Activated CD8-positive, alpha-beta memory T cell treated with anti-CD3 and anti-CD28 coated beads for 24 hours (primary cell): ENCODE results near the gene AADAT.
"Not testable (repeated sequence)": the region's sequence is repeated elsewhere in the genome, so short reads cannot be mapped to it uniquely, and the experiment has no call there.

Experiments used
- DNase-seq: peaks from one replicate; pipeline ENCODE4 v3.0.0-alpha.2; 2020

Gene AADAT

DNA sequence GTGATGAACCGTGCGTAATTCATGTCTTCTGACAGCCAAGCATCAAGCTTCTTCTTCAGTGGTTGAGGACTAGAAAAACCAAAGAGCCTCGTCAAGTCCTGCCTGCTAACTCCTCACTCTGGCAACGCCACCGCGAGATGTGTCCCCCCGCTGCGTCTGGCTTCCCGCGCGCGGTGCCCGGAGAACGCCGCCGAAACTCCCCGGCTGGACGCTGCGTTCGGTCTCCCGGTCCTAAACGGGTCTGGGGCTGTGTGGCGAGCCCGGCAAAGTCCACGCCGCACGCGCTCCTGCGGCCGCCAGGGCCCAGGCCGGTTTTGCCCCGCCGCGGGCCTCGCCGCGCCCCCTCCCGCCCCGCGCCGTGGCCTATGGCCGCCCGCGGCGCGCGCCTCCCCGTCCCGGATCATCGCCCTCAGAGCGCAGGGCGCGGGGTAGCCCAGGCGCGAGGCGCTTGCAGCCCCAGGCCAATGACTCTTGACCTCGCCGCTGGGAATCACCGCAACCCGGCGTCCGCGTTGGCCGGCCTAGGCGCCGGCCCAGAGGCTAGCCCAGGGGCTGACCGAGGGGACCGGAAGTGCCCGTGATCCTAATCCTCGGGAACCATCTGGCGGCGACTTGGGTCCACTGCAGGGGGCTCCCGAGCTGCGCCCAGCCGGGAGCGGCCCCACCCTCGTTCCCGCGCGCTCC lies at the start of gene AADAT:
Gene AADAT (minus strand): TSS at position 289 of the 684 bp plus-strand sequence. CDS start 266 bp downstream, at position 23.
- DNase-seq = no peak

- peak; percentile 83 for DNase-seq
These were observed 48.9 kb upstream of the AADAT start for GRCh38 chr4:170138580-170139194.

- no peak for DNase-seq
These were observed 48.2 kb upstream of the AADAT start for GRCh38 chr4:170137927-170138326.

GRCh38 chr4:170137466-170137865 lies 47.7 kb upstream of the AADAT start:
- no peak for DNase-seq

DNA sequence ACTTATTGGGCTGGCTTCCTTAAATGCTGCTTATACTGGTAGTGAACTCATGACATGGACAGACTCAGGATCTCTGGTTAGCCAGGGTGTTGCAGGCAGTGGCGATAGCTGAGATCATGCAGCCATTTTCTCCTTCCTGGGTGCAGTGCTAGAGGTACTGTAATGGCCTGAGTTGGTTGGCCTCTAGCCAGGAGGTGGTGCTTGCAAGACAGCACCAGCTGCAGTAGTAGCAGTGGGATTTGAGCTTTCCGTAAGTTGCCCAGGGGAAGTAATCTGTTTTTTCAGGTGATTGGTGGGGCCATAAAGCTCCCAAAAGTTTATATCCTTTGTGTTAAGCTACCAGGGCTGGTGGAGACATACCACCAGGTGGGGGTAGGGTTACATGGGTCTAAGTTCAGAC lies 45.1 kb upstream of the AADAT start:
- DNase-seq = no peak

DNA sequence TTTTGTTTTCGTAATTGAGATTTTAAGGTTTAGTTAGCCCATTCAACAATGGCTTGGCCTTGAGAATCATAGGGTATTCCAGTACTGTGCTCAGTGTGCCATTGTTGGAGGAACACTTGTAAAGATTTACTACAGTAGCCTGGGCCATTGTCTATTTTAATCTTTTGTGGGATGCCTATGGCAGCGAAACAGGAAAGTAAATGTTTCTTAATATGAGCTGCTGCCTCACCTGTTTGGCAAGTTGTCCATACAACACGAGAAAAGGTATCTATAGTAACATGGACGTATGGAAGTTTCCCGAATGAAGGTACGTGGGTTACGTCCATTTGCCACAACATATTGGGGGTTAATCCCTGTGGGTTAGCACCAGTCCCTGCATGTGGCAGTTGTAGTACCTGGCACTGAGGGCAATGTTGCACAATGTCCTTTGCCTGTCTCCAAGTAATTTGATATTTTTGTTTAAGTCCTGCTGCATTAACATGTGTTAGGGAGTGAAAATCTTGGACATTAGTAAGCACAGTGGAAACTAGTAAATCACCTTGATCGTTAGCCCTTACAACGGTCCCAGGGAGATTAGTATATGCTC lies 38.6 kb upstream of the AADAT start:
- DNase-seq = no peak

DNA sequence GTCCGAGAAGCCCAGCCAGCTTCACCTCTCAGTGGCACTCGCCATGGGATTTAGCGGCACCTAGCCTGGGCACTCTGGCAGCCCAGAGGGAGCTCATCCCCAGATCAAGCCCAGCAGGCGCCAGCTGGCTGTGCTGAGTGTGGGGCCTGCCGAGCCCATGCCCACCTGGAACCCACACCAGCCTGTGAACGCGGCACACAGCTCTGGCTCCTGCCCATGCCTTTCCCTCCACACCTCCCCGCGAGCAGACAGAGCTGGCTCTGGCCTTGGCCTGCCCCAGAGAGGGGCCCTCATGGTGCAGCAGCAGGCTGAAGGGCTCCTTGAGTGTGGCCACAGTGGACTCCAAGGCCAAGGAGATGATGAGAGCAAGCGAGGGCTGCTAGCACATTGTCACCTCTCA lies 38.0 kb upstream of the AADAT start:
- DNase-seq = no peak

- no peak for DNase-seq
These were observed 34.6 kb upstream of the AADAT start for GRCh38 chr4:170124406-170124805.

GRCh38 chr4:170122252-170122651 lies 32.5 kb upstream of the AADAT start:
- no peak for DNase-seq

DNA sequence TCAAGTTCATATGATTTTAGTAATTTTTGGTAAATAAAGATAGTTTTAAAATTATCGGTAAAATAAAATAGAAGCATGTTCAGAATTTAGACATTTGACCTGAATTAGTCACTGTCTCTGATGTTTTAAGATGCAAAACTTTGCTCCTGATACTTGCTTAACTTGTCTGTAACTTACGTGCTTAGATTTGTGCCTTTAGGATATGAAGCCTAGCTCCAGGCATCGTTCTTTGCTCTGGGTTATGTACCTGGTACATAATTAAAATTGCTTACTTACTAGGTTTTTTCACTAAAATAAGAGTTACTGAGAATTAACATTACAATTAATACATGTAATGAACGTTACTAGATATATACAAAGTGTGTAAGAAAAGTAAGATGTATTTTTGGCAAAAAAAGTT lies 24.9 kb upstream of the AADAT start:
- no peak for DNase-seq

DNA sequence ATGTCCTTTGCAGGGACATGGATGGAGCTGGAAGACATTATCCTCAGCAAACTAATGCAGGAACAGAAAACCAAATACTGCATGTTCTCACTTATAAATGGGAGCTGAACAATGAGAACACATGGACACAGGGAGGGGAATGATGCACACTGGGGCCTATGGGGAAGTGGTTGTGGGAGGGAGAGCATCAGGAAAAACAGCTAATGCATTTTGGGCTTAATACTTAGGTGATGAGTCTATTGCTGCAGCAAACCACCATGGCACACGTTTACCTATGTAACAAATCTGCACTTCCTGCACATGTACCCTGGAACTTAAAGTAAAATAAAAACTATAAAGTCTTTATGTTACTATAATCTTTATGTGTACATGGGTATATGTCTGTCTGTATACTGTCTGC lies 24.4 kb upstream of the AADAT start:
- DNase-seq = not testable (repeated sequence)

DNA sequence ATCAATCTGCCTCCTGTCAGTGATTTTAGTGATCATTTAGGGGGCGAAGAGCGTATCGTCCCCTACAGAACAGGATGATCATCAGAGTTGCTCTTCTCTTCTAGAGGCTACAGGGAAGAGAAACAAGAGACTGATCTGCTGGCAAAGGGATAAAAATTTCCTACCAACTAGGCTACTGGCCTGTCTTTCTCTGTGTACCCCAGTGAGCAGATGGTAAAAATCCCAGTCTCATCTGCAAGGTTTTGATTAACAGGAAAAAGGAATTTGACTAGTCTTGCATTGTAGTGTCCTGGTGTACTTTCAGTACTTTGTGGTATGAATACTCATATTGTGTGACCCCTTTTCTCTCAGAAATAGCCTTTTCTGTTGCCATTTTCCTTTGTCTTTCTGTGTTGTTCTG lies 21.8 kb upstream of the AADAT start:
- DNase-seq = no peak

DNA sequence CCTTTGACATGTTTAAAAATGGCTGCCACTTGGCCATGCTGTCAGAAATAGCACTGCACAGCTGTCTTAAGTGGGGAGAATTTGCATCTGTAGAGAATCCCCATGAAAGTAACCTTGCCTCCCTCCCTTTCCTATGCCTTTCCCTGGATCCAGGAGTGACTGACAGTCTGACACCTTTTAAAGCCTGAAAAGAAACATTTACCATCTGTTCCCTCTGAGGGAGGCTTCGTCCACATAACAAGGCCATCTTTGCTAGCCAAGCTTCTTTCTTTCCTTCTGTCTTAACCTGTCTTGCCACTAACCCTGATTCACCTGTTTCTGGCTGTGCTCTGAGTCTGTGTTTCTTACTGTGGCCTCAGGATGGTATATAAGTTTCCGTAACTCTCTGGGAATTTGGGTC lies 21.3 kb upstream of the AADAT start:
- DNase-seq = no peak

DNA sequence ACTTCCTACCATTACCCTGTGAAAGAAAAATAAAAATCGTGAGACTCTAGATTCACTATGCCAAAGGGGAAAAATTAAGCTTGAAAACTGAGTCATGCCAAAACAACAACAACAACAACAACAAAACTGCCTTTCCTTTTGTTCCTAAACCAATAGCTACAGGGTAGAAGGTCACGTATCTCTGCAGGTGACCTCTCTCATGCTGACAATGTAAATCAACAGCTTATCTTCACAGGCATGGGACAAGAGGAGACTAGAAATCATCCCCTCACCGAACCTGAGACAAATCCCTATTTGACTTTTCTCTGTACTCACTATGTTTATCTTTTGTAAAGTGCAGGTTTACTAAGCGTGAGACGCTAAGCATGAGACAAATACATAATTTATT lies 20.5 kb upstream of the AADAT start:
- DNase-seq = no peak

DNA sequence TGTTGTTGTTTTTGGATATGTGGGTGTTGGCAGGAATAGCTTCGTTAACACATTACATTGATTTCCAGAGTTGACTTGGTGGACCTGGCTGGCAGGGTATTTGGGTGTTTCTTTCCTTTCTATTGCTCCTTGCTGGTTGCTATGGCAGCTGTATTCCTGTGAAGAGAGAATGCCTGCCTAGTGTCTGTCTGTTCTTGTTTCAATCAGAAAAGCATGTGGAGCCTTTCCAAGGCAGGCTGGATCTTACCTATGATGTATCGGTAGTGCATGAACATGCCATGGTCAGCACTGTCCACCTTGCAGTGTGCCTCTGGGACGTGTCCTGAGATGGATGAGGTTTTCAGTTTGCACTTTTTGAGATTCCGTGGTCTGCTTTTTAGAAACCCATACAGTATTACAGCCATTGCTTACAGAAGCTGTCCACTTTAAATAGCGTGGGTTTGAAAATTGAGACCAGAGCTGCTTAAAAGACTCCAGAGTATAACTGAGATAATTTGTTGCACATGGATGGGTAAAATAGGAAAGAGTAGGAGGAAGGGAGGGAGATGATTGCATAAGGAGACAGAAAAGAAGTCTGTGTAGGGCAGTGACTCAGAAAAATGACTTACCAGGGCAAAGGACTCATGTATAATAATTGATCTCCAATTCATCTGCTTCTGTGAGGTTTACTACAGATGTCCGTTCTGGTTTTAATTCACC lies 20.0 kb upstream of the AADAT start:
- no peak for DNase-seq

DNA sequence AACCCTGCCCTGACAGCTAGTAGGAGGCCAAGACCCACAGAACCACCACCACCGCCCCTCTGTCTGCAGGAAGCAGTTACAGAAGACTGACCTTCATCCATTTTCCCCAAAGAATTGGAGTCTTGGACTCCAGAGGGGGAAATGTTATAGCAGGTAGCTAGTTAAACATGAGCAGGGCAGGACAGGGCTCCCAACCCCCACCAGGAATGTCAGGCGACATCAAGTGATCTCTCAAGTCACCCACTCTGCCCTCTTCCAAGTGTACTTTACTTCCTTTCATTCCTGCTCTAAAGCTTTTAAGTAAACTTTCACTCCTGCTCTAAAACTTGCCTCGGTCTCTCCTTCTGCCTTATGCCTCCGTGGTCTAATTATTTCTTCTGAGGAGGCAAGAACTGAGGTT lies 17.1 kb upstream of the AADAT start:
- no peak for DNase-seq

DNA sequence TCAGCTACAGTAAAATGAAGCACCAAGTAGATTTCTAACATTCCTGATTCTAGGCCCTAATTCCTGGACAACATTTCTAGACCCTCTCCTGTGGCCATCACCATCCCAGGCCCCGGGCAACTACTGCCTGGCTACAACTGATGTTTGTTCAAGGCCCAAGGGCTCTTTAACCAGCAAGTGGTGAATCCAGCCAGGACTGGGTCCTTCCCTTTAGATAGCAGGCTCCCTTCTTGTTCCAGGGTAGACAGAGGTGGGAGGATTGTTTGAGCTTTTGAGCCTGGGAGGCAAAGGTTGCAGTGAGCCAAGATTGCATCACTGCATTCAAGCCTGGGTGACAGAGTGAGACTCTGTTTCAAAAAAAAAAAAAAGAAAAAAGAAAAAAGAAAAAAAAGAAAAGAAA lies 12.7 kb upstream of the AADAT start:
- no peak for DNase-seq

DNA sequence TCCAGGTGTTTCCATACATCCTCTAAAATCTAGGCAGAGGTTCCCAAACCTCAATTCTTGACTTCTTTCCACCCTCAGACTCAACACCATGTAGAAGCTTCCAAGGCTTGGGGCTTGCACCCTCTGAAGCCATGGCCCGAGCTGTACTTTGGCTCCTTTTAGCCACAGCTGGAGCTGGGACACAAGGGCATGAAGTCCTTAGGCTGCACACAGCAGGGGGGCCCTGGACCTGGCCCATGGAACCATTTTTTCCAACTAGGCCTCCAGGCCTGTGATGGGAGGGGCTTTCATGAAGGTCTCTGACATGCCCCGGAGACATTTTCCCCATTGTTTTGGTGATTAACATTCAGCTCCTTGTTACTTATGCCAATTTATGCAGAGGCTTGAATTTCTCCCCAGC lies 8.4 kb upstream of the AADAT start:
- not testable (repeated sequence) for DNase-seq

GRCh38 chr4:170097681-170098080 lies 7.9 kb upstream of the AADAT start:
- no peak for DNase-seq

- DNase-seq = no peak
These were observed 4.3 kb upstream of the AADAT start for GRCh38 chr4:170093973-170094535.

GRCh38 chr4:170091069-170091696 lies 1.4 kb upstream of the AADAT start:
- DNase-seq = no peak

DNA sequence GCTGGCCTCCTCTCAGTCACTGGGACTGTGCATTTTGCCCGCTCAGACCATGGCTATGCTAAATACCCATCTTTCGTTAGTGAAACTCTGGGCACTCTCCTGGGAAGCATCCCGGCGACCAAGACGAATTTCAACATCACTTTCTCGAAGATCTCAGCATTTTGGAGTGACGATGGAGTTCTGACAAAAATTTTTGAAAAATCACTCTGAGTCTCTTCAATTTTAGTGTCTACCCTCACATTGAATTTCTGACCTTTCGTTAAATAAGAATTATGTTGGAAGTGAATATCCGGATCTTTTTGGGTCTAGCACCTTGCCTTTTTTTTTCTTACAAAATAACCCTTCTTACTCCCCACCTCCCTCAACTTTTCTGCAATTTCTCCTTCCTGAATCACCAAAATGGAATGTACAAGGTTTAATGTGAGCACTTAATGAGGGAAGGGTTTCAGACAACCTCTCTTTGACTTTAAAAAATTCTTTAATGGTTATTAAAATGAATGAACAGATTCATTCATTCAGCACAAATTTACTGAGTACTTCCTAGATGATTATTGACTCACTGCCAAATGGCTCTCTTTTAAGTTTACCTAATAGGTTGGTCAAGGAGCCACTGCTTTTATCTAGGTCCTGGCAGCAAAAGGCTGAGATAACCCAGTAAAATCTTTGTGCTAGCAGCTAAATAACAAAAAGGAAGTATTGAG lies 746 bp upstream of the AADAT start:
- DNase-seq = no peak

GRCh38 chr4:170089274-170089667 lies 485 bp downstream of the AADAT start:
- no peak for DNase-seq
